HepG2 (cell line): ENCODE measurements around the gene CUL4A. TPM values are rescaled to one million over a fixed set of nuclear protein-coding genes. Genes with fewer than 3 reads are reported as not detected.

Experiments used
- ATF1 ChIP-seq: IDR thresholded peaks from 2 replicates; pipeline ENCODE4 v1.6.1; 2016; ENCODE audit warnings: mild to moderate bottlenecking, control low read depth
- CC2D1A ChIP-seq: sonication (generic); formaldehyde crosslinking; IDR thresholded peaks from 2 replicates; pipeline ENCODE4 v1.8.1; 2023; ENCODE audit warnings: mild to moderate bottlenecking, missing genetic modification reagents
- DNMT3B ChIP-seq: conservative IDR thresholded peaks from 2 replicates; pipeline ENCODE4 v1.6.1; 2016; ENCODE audit warnings: missing biosample characterization, control low read depth
- FOSL1 ChIP-seq: sonication (generic); formaldehyde crosslinking; IDR thresholded peaks from 2 replicates; pipeline ENCODE4 v1.9.0; 2021; ENCODE audit warnings: missing genetic modification reagents, borderline replicate concordance
- KDM3A ChIP-seq: IDR thresholded peaks from 2 replicates; pipeline ENCODE4 v1.6.1; 2018; ENCODE audit warnings: low read depth, missing compliant biosample characterization
- LCORL ChIP-seq, 2 experiments: fragments of 450-650 bp in 1 of 2; sonication (generic) in 1 of 2; formaldehyde crosslinking in 1 of 2; IDR thresholded peaks; 2 replicates each; pipeline versions ENCODE4 v1.5.0 to v1.6.1; 2017 to 2020; ENCODE audit warnings: antibody characterized with exemption in 1 of 2, missing genetic modification reagents in 1 of 2
- MED8 ChIP-seq: sonication (generic); formaldehyde crosslinking; IDR thresholded peaks from 2 replicates; pipeline ENCODE4 v1.8.1; 2023; ENCODE audit warnings: mild to moderate bottlenecking, missing genetic modification reagents; ENCODE audit not compliant: insufficient replicate concordance
- MXI1 ChIP-seq: IDR thresholded peaks from 3 replicates; pipeline ENCODE4 v1.6.1; 2012; ENCODE audit warnings: low read depth, low read length, inconsistent platforms, borderline replicate concordance
- RCOR2 ChIP-seq: IDR thresholded peaks from 2 replicates; pipeline ENCODE4 v1.6.1; 2016; ENCODE audit warnings: missing biosample characterization, missing genetic modification reagents
- SAFB2 ChIP-seq: sonication (generic); formaldehyde crosslinking; IDR thresholded peaks from 2 replicates; pipeline ENCODE4 v1.5.1; 2020; ENCODE audit warnings: missing genetic modification reagents, low read depth, mild to moderate bottlenecking, borderline replicate concordance
- SAP130 ChIP-seq: IDR thresholded peaks from 2 replicates; pipeline ENCODE4 v1.6.1; 2016; ENCODE audit warnings: low read depth
- XBP1 ChIP-seq: sonication (generic); formaldehyde crosslinking; IDR thresholded peaks from 2 replicates; pipeline ENCODE4 v1.5.0; 2020; ENCODE audit warnings: missing genetic modification reagents
- YEATS4 ChIP-seq: sonication (generic); formaldehyde crosslinking; IDR thresholded peaks from 2 replicates; pipeline ENCODE4 v1.4.0; 2020; ENCODE audit warnings: missing genetic modification reagents, borderline replicate concordance
- ZFY ChIP-seq: sonication (generic); formaldehyde crosslinking; IDR thresholded peaks from 2 replicates; pipeline ENCODE4 v1.4.0; 2020; ENCODE audit warnings: missing genetic modification reagents
- ZNF274 ChIP-seq: sonication (generic); formaldehyde crosslinking; IDR thresholded peaks from 2 replicates; pipeline ENCODE4 v1.5.1; 2020; ENCODE audit warnings: mild to moderate bottlenecking, missing genetic modification reagents
- ZNF292 ChIP-seq: sonication (generic); formaldehyde crosslinking; IDR thresholded peaks from 2 replicates; pipeline ENCODE4 v1.8.1; 2022; ENCODE audit warnings: mild to moderate bottlenecking, low read depth, missing genetic modification reagents, borderline replicate concordance
- ZNF350 ChIP-seq: sonication (generic); formaldehyde crosslinking; IDR thresholded peaks from 2 replicates; pipeline ENCODE4 v1.4.0; 2020; ENCODE audit warnings: mild to moderate bottlenecking, low read depth, missing genetic modification reagents, borderline replicate concordance
- ZNF558 ChIP-seq: sonication (generic); formaldehyde crosslinking; IDR thresholded peaks from 2 replicates; pipeline ENCODE4 v1.9.0; 2022; ENCODE audit warnings: mild to moderate bottlenecking, missing genetic modification reagents, borderline replicate concordance
- ZSCAN20 ChIP-seq: sonication (generic); formaldehyde crosslinking; IDR thresholded peaks from 2 replicates; pipeline ENCODE4 v1.4.0; 2020; ENCODE audit warnings: missing genetic modification reagents, mild to moderate bottlenecking, borderline replicate concordance
- polyA plus RNA-seq, 8 experiments: library from polyadenylated mRNA; depleted of rRNA in 3 of 8; stranded (reverse) in 7 of 8; unstranded in 1 of 8; fragments of >200 nt; fragmentation: Illumina TruSeq in 4 of 8; extraction: Trizol in 4 of 8; gene quantifications; 2 replicates each; pipeline versions ENCODE4 v1.2.1 to v1.2.3, GENCODE V29; 2011 to 2016; ENCODE audit warnings: low read depth in 4 of 8, missing spikeins in 1 of 8, mixed read lengths in 1 of 8; ENCODE audit not compliant: insufficient read depth in 1 of 8
- total RNA-seq, 5 experiments: library from RNA; depleted of rRNA; stranded (reverse); fragments of >200 nt; fragmentation: Illumina TruSeq; extraction: Trizol; gene quantifications; 2 replicates each; pipeline ENCODE4 v1.2.3, GENCODE V29; 2016; ENCODE audit warnings: low read depth in 1 of 5
- TF ChIP-seq, protein P1 (sequence below): sonication (generic); formaldehyde crosslinking; IDR thresholded peaks from 2 replicates; pipeline ENCODE4 v1.4.0; 2020; ENCODE audit warnings: missing genetic modification reagents, mild to moderate bottlenecking, borderline replicate concordance
- TF ChIP-seq, protein P2 (sequence below): sonication (generic); formaldehyde crosslinking; conservative IDR thresholded peaks from 2 replicates; pipeline ENCODE4 v1.8.1; 2023; ENCODE audit warnings: missing genetic modification reagents
- TF ChIP-seq, protein P3 (sequence below): IDR thresholded peaks from 2 replicates; pipeline ENCODE4 v1.6.1; 2016; ENCODE audit warnings: control low read depth

CUL4A gene
- total and polyA plus RNA-seq, 2 of the 13 experiments (the other 11 are each of a cell fraction or from before 2014, with no cell fraction given) = 51.2 to 75.3 TPM

DNA sequence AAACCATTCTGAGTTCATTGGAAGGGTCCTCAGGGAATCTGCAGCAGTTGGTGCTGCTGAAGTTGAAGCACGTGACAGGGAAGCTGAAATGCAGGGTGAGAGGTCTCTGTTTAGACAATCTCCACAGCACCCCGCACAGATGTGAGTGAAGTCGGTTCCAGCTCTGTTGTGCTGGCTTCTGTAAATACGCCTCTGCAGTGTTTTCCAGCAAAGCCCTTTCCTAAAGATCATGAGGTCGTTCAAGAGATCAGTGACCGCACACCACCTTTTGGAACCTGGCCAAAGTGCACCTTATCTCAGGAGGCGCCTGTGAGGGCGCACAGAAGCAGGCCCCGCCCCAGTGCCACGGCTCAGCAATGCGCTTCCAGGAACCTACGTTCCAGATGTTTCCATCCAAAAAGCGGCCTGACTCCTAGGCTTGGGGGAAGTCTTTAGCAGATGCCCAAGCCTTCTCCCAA is 10.8 kb downstream of the CUL4A start (continued):
- TF ChIP-seq ZNF558 (no peak), MXI1 (peak; percentile 56; the same call in 2 of the 3 replicates), SAP130 (peak; percentile 83), XBP1 (no peak), KDM3A (CRISPR knock-in tag) (no peak), YEATS4 (peak; percentile 49; the same call in 1 of the 2 replicates), CC2D1A (CRISPR knock-in tag) (no peak), FOSL1 (CRISPR knock-in tag) (no peak), MED8 (CRISPR knock-in tag) (peak; percentile 47), ZNF350 (CRISPR knock-in tag) (peak; percentile 83), ZSCAN20 (CRISPR knock-in tag) (no peak), ZNF292 (CRISPR knock-in tag) (peak; percentile 62; the same call in 1 of the 2 replicates), ZNF274 (CRISPR knock-in tag) (no peak), SAFB2 (CRISPR knock-in tag) (0 out of 2 replicates have a peak, but pooled peaks have one; percentile 63), ATF1 (CRISPR knock-in tag) (no peak), ZFY (CRISPR knock-in tag) (no peak), RCOR2 (CRISPR knock-in tag) (peak; percentile 71; the same call in 1 of the 2 replicates), LCORL (IDR thresholded peaks at IDR 0.05) (no peak), LCORL (CRISPR knock-in tag; IDR thresholded peaks at IDR 0.05) (peak; percentile 73), DNMT3B (CRISPR knock-in tag) (0 out of 2 replicates have a peak, but pooled peaks have one; percentile 35)
- TF ChIP-seq, protein P1, sequence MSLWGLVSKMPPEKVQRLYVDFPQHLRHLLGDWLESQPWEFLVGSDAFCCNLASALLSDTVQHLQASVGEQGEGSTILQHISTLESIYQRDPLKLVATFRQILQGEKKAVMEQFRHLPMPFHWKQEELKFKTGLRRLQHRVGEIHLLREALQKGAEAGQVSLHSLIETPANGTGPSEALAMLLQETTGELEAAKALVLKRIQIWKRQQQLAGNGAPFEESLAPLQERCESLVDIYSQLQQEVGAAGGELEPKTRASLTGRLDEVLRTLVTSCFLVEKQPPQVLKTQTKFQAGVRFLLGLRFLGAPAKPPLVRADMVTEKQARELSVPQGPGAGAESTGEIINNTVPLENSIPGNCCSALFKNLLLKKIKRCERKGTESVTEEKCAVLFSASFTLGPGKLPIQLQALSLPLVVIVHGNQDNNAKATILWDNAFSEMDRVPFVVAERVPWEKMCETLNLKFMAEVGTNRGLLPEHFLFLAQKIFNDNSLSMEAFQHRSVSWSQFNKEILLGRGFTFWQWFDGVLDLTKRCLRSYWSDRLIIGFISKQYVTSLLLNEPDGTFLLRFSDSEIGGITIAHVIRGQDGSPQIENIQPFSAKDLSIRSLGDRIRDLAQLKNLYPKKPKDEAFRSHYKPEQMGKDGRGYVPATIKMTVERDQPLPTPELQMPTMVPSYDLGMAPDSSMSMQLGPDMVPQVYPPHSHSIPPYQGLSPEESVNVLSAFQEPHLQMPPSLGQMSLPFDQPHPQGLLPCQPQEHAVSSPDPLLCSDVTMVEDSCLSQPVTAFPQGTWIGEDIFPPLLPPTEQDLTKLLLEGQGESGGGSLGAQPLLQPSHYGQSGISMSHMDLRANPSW (CRISPR knock-in tag) = peak; percentile 39; the same call in 1 of the 2 replicates
- TF ChIP-seq, protein P2, sequence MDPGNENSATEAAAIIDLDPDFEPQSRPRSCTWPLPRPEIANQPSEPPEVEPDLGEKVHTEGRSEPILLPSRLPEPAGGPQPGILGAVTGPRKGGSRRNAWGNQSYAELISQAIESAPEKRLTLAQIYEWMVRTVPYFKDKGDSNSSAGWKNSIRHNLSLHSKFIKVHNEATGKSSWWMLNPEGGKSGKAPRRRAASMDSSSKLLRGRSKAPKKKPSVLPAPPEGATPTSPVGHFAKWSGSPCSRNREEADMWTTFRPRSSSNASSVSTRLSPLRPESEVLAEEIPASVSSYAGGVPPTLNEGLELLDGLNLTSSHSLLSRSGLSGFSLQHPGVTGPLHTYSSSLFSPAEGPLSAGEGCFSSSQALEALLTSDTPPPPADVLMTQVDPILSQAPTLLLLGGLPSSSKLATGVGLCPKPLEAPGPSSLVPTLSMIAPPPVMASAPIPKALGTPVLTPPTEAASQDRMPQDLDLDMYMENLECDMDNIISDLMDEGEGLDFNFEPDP (CRISPR knock-in tag) = no peak
- TF ChIP-seq, protein P3, sequence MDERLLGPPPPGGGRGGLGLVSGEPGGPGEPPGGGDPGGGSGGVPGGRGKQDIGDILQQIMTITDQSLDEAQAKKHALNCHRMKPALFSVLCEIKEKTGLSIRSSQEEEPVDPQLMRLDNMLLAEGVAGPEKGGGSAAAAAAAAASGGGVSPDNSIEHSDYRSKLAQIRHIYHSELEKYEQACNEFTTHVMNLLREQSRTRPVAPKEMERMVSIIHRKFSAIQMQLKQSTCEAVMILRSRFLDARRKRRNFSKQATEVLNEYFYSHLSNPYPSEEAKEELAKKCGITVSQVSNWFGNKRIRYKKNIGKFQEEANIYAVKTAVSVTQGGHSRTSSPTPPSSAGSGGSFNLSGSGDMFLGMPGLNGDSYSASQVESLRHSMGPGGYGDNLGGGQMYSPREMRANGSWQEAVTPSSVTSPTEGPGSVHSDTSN = no peak
